ENCODE data around the gene KCNA2.

Gene KCNA2

GRCh38 chr1:110563089-110563488 is 43.1 kb downstream of the KCNA2 start:
- no peak for DNase-seq

- DNase-seq = no peak
These were observed 44.6 kb downstream of the KCNA2 start for GRCh38 chr1:110561596-110561995.

GRCh38 chr1:110559157-110559556 is 47.0 kb downstream of the KCNA2 start:
- no peak for DNase-seq

- DNase-seq = no peak
These were observed 48.7 kb downstream of the KCNA2 start for GRCh38 chr1:110557481-110557880.

- no peak for DNase-seq
These were observed 49.7 kb downstream of the KCNA2 start for GRCh38 chr1:110556471-110556807.

GRCh38 chr1:110555807-110556470 is 50.2 kb downstream of the KCNA2 start:
- no peak for DNase-seq

GRCh38 chr1:110554871-110555801 is 51.0 kb downstream of the KCNA2 start:
- peak; percentile 51 for DNase-seq

- no peak for DNase-seq
These were observed 54.8 kb downstream of the KCNA2 start for GRCh38 chr1:110551278-110551809.

GRCh38 chr1:110549831-110550230 is 56.3 kb downstream of the KCNA2 start:
- DNase-seq = no peak

GRCh38 chr1:110548381-110548780 is 57.8 kb downstream of the KCNA2 start:
- DNase-seq = no peak

GRCh38 chr1:110547017-110547416 is 59.1 kb downstream of the KCNA2 start:
- DNase-seq = no peak

GRCh38 chr1:110545492-110545891 is 60.7 kb downstream of the KCNA2 start:
- DNase-seq = no peak

GRCh38 chr1:110544753-110545152 is 61.4 kb downstream of the KCNA2 start:
- no peak for DNase-seq

All from stimulated activated CD4-positive, alpha-beta T cell treated with anti-CD3 and anti-CD28 coated beads, Interleukin-4, amount 100 ng/mL, for 24 hours (primary cell).